Suprapubic skin (tissue), 4 donors: ENCODE measurements around the gene GAPDHS.

ENCODE experiments used
- CTCF ChIP-seq, 2 donors: fragments of 200-600 bp in 1 of 2; fragments of 450-650 bp in 1 of 2; sonication (generic) in 1 of 2; IDR thresholded peaks; one replicate each; pipeline ENCODE4 v1.5.1; 2016 to 2019; ENCODE audit warnings: antibody characterized with exemption in 2 of 2, mild to moderate bottlenecking in 1 of 2, moderate library complexity in 1 of 2
- EP300 ChIP-seq: sonication (generic); formaldehyde crosslinking; IDR thresholded peaks from one replicate; pipeline ENCODE4 v1.6.1; 2017; ENCODE audit warnings: antibody characterized with exemption
- POLR2A ChIP-seq, 2 donors: fragments of 450-650 bp; IDR thresholded peaks; one replicate each; pipeline ENCODE4 v1.6.1; 2017; ENCODE audit warnings: antibody characterized with exemption in 2 of 2, mild to moderate bottlenecking in 2 of 2, moderate library complexity in 2 of 2
- POLR2AphosphoS5 ChIP-seq, 3 donors: sonication (generic); formaldehyde crosslinking; IDR thresholded peaks; one replicate each; pipeline ENCODE4 v1.6.1; 2017; ENCODE audit warnings: antibody characterized with exemption in 3 of 3

DNA sequence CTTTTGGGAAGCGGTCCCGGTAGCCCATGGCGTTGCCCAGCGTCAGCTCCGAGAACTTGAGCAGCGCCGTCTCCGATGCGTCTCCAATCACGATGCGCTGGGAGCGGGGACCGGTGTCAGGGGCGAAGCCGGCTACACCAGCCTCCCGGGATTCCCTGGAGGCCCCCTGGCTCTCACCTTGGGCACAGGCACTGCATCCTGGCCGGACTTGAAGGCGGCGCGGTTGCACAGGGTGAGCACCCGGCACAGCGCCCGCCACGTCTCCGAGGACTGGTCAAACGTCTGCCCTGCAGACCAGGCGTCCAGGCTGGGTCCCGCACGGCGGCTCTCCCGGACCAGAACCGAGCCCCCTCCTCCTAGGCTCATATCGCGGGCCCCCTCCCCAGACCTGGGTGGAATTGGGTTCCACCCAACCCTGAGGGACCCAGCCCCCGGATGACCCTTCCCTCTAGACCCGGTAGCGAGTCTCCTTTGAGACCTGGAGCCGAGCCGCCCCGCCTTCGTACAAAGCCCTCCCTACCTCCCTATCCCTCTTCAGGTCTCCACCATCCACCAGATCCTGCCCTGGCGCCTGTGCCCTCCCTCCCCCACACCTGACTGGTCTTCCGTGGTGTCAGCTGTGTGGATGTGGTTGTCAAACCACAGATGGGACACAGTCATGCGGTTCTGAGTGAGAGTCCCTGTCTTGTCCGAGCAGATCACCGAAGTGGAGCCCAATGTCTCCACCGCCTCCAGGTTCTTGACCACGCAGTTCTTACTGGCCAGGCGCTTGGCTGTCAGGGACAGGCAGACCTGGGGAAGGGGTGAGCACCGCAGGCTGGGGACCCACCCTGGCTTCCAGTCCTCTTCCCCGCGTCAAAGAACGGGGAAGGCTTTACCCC lies 25.4 kb downstream of the GAPDHS start:
- TF ChIP-seq CTCF (IDR thresholded peaks at IDR 0.05): no peak
- TF ChIP-seq EP300: no peak
- TF ChIP-seq POLR2A (IDR thresholded peaks at IDR 0.05): no peak
- TF ChIP-seq POLR2AphosphoS5 (IDR thresholded peaks at IDR 0.05): no peak
